ENCODE results near the gene CCDC191.

Gene CCDC191

DNA sequence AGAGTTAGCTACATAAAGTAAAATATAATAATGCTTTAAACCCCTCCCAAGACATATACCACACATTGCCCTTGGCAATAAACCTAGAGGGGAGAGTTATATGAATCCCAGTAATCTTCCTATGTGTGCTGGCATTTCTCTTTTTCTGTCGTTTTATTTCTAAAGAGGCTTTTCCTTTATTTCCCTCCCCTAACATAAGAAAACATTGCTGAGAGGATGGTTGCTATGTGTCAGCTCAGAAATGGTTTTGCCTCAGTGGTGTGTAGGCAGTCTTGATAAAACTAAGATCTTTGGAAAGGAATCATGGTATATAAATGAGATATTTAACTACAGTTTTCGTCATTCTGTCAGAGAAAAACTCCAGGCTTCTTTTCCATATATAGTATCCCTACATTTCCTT is 30.0 kb downstream of the CCDC191 start:
- TF ChIP-seq, protein P1, sequence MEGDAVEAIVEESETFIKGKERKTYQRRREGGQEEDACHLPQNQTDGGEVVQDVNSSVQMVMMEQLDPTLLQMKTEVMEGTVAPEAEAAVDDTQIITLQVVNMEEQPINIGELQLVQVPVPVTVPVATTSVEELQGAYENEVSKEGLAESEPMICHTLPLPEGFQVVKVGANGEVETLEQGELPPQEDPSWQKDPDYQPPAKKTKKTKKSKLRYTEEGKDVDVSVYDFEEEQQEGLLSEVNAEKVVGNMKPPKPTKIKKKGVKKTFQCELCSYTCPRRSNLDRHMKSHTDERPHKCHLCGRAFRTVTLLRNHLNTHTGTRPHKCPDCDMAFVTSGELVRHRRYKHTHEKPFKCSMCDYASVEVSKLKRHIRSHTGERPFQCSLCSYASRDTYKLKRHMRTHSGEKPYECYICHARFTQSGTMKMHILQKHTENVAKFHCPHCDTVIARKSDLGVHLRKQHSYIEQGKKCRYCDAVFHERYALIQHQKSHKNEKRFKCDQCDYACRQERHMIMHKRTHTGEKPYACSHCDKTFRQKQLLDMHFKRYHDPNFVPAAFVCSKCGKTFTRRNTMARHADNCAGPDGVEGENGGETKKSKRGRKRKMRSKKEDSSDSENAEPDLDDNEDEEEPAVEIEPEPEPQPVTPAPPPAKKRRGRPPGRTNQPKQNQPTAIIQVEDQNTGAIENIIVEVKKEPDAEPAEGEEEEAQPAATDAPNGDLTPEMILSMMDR (IDR thresholded peaks at IDR 0.05; ENCODE audit: low read depth, low read length, poor library complexity, severe bottlenecking), result no peak
- TF ChIP-seq EZH2phosphoT487 (IDR thresholded peaks at IDR 0.05; ENCODE audit: borderline replicate concordance, low read length), result no peak
- Histone ChIP-seq H3K4me1 (ENCODE audit: control insufficient read depth, low read length) (peaks cover 5% of the 10 kb centered on the region), H3K36me3 (ENCODE audit: control insufficient read depth, low read length) (no peaks in the 10 kb centered on the region)

DNA sequence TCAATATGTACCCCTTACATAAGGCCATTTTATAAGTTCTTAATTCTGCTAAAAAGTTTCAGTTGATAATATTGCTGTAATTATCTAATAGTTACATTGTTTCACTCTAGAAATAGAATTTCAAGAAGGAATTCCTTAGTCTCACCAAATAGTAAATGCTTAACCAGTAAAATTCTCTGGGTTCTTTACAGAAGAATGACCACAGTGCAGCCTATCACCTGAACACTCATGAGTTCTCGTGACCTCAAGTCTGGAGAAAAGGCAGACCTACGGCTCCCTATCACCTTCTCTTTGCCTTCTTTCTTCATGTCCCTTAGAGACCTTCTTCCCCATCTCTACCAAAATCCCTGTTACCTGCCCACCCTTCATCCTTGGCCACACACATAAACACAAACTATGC is 30.9 kb downstream of the CCDC191 start:
- TF ChIP-seq, protein P1 (IDR thresholded peaks at IDR 0.05; ENCODE audit: low read depth, low read length, poor library complexity, severe bottlenecking), result no peak
- TF ChIP-seq EZH2phosphoT487 (IDR thresholded peaks at IDR 0.05; ENCODE audit: borderline replicate concordance, low read length), result no peak
- Histone ChIP-seq H3K4me3 (ENCODE audit: low read length) (no peak overlapping the region), H3K79me2 (ENCODE audit: control insufficient read depth, low read length) (no peaks in the 10 kb centered on the region), H3K27me3 (ENCODE audit: control insufficient read depth, low read length) (no peaks in the 10 kb centered on the region), H3K36me3 (ENCODE audit: control insufficient read depth, low read length) (no peaks in the 10 kb centered on the region), H3K9me2 (replicated peaks; ENCODE audit: control insufficient read depth, low read length) (no peaks in the 10 kb centered on the region), H3F3A (ENCODE audit: control insufficient read depth, insufficient read depth) (no peaks in the 10 kb centered on the region), H3K9me3 (ENCODE audit: control insufficient read depth, insufficient read depth, low read length) (no peaks in the 10 kb centered on the region), H3K27ac (ENCODE audit: low read depth, low read length) (no peak overlapping the region), H3K4me2 (ENCODE audit: low read length) (no peak overlapping the region), H4K20me1 (ENCODE audit: control insufficient read depth, insufficient read depth, low read depth, low read length) (no peaks in the 10 kb centered on the region), H3K4me1 (ENCODE audit: control insufficient read depth, low read length) (peaks cover 5% of the 10 kb centered on the region)

More for the DNA sequence above, 30.0 kb downstream of the CCDC191 start:
- Histone ChIP-seq H3K9me2 (replicated peaks; ENCODE audit: control insufficient read depth, low read length) (no peaks in the 10 kb centered on the region), H3K4me2 (ENCODE audit: low read length) (no peak overlapping the region), H3K79me2 (ENCODE audit: control insufficient read depth, low read length) (no peaks in the 10 kb centered on the region), H3K9me3 (ENCODE audit: control insufficient read depth, insufficient read depth, low read length) (no peaks in the 10 kb centered on the region), H3K27me3 (ENCODE audit: control insufficient read depth, low read length) (no peaks in the 10 kb centered on the region), H3F3A (ENCODE audit: control insufficient read depth, insufficient read depth) (no peaks in the 10 kb centered on the region), H3K4me3 (ENCODE audit: low read length) (no peak overlapping the region), H3K27ac (ENCODE audit: low read depth, low read length) (no peak overlapping the region), H4K20me1 (ENCODE audit: control insufficient read depth, insufficient read depth, low read depth, low read length) (no peaks in the 10 kb centered on the region)

DNA sequence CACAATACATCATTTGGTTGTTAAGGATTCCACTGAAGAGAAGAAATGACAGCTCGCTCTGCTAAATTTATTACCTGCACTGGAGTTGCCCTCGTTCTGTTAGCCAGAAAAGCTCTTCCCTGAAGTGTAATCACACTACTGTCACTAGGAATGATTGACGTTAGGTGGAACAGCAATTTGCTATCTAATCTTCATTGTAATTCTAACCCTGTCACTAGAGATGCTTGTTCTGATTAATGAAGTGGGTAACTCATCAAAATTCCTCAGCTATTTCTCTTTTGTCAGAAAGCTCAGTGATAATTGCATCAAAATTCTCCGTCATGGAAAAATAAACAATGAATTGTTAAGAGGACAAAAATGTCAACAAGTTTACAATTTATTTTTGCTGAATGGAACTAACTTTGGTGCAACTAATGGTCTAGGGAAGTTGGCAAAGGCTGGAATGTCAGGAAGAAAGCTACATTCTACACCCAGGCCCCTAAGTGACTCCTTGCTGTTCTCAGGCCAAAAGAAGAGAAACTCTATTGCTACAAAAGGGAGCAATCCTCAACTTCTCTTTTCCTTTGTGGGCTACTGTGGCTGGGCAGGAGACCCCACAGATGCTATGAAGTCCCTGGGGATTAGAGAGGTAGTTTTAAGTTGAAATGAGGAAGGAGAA is 34.1 kb downstream of the CCDC191 start:
- H3K27me3 ChIP-seq (ENCODE audit: control insufficient read depth, low read length), result no peaks in the 10 kb centered on the region
- peaks cover 5% of the 10 kb centered on the region for H3K4me1 ChIP-seq (ENCODE audit: control insufficient read depth, low read length)
- TF ChIP-seq, protein P1 (IDR thresholded peaks at IDR 0.05; ENCODE audit: low read depth, low read length, poor library complexity, severe bottlenecking), result no peak
- H3K4me2 ChIP-seq (ENCODE audit: low read length), result no peak overlapping the region
- no peak overlapping the region for H3K27ac ChIP-seq (ENCODE audit: low read depth, low read length)
- H3K79me2 ChIP-seq (ENCODE audit: control insufficient read depth, low read length), result no peaks in the 10 kb centered on the region
- H3K36me3 ChIP-seq (ENCODE audit: control insufficient read depth, low read length), result no peaks in the 10 kb centered on the region
- H3K9me2 ChIP-seq (replicated peaks; ENCODE audit: control insufficient read depth, low read length), result no peaks in the 10 kb centered on the region
- no peaks in the 10 kb centered on the region for H3K9me3 ChIP-seq (ENCODE audit: control insufficient read depth, insufficient read depth, low read length)
- no peaks in the 10 kb centered on the region for H4K20me1 ChIP-seq (ENCODE audit: control insufficient read depth, insufficient read depth, low read depth, low read length)
- H3F3A ChIP-seq (ENCODE audit: control insufficient read depth, insufficient read depth), result no peaks in the 10 kb centered on the region
- no peak overlapping the region for H3K4me3 ChIP-seq (ENCODE audit: low read length)

Data from DOHH2 (cell line).